NCI-H446 (cell line): ENCODE measurements around the gene NPW.
"Not testable (repeated sequence)": the region's sequence is repeated elsewhere in the genome, so short reads cannot be mapped to it uniquely, and the experiment has no call there.

ENCODE experiments used
- DNase-seq, 2 experiments: peaks; one replicate each; lab custom pipeline; 2025; lab: John Stamatoyannopoulos, UW

NPW gene

DNA sequence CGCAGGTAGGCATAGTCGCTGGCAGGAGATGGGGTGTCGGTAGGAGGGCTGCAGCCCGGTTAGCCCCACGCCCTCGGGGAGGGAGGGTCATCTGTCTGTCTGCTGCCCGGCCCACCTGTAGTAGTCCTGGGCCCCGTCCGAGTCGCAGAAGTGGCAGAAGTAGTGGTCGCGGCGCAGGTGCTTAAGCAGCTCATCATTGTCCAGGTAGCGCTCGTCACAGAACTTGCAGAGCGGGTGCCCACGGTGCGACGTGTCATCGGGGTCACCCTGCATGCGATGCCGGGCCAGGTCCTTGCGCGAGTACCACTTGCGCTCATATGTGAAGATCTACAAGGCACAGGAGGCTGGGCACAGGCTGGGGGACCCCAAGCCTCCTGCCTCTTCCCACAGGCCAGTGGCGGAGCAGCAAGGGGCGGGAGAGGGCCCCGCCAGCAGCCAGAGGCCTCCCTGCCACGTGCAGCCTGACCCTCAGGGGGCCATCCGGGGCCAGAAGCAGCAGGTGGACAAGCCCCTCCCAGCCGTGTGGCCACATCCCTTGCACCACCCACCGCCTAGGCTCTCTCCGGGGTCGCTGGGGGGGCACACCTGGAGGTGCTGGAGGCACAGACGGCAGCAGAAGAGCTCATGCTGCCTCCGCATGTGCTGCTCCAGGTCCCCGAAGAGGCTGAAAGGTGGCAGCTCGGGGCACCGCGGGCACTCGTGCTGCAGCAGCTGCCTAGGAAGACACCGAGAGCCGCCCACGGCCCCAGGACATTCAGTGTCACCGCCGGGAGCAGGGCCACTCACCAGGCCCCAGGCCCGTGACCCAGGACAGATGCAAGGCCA, 17.0 kb upstream of the NPW start:
- no peak for DNase-seq

DNA sequence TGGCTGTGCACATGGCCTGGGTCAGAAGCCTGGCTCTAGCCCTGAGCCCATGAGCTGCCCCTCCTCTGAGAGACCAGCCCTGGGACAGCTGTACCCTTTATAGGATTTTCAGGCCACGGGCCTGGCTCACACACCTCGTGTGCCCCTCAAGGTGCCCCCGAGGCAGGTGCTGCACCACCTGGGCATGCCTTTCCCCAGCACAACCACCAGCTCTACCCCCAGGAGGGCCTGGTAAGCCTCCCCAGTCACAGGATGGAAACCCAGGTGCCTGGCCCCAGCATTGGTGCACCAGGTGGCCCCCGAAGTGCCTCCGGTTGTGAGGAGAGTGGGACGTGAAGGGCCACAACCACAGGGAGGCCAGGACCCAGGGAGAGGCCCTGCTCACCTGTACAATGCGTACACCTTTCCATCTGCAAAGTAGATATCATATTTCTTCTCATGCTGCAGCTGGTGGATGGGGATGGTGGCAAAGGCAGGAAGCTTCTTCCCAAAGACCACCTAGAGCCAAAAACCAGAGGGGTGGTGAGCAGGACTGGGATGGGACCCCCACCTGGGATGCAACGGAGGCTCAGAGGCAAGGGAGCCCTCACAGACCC, 16.3 kb upstream of the NPW start:
- no peak for DNase-seq

DNA sequence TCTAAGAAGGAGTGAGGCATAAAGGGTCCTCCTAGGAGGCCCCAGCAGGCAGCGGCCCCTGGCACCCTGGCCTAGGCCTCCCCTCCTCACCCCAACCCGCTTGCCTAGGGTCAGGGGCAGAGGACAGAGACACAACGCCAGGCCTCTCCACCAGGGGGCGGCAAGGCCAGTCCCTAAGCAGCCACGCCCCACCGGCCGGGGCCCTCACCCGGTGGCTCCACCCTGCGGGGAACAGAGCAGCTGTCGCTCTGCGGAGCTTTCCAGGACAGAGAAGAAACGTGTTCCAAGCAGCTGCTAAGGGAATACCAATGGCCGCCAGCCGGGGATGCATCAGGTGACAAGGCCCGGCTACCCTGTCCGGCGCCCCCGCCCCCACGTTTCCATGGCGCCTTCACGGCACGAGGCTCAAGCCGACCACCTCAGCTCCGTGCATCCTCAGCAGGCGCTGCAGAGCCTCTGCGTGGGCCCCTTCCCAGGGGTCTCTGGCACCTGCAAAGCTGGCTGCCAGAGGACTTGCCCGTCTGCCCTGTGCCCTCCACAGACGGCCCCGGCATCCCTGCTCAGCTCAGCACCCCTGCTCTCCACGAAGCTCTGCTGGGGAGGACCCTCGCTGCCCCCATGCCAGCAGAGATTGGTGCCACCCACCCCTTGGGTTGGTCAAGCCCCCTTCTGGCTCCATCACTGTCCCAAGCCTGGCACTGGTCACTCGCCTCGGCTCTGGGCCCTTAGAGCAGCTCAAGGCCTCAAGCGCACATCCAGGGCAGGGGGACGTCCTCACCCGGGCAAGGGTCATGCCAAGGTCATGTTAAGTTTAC, 15.6 kb upstream of the NPW start:
- peak; percentile 88 to 95 for DNase-seq

DNA sequence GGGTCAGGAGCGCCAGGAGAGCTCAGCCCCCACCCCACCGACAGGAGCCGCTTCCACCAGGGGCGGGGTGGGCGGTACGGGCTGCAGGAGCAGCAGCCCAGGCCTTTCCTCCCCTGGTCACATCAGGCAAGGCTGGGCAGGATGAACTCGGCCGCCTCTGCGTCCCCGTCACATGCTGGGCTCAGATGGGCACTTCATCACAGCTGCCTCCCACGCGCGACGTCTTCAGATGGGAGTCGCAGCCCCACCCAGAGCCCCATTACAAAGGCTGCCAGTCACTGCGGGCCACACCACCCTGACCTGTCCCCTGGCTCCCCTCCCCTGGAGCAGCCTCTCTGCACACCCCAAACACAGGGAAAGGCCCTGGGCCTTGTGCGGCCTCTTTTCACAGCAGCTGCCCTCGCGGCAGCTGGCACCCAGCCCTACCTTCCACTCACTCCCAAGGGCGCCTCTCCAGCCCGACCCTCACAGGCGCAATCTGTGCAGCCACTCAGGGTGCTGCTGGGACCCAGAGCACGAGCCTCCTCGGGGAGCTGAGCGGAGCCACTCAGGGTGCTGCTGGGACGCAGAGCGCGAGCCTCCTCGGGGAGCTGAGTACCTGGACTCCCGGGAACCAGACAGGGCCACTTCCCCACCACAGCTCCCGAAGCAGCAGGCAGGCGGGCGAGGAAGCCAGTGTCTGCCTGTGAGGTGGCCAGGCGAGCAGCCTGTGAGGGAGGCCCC, 14.6 kb upstream of the NPW start:
- no peak for DNase-seq

DNA sequence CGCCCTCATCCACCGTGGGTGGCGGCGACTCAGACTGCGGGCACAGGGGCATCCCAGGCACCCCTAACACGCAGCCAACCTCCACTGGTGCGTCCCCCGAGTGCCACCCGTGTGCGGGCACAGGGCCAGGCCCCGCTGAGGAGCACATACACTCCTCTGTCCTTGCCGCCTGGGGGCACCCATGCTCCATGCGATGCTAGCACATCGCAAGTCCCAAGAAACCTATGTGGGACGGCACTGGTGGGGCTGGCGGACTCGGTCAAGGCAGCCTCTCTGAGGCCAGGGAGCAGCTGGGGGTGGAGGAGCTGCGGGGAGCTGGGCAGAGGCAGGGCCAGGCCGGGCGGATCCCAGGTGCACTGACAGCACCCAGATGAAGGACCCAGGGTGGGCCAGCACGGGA, 13.9 kb upstream of the NPW start:
- peak in 1 of 2 experiments; percentile 57 for DNase-seq

DNA sequence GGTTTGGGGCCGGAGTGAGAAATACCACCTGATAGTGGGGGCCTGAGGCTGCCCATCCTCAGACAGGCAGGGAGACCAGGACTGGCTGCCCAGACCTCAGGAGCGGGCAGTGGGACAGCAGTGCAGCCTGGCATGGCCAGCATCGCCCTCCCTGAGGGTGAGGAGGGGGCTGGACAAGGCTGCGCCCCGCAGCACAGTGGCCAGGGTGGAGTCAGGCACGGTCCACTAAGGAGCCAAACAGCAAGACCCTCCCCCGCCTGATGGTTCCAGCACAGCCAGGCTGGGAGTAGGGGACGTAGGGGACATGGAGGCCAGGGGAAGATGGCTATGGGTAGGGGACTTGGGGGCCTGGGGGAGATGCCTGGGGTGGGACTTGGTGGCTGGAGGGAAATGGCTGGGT, 13.3 kb upstream of the NPW start:
- no peak for DNase-seq

DNA sequence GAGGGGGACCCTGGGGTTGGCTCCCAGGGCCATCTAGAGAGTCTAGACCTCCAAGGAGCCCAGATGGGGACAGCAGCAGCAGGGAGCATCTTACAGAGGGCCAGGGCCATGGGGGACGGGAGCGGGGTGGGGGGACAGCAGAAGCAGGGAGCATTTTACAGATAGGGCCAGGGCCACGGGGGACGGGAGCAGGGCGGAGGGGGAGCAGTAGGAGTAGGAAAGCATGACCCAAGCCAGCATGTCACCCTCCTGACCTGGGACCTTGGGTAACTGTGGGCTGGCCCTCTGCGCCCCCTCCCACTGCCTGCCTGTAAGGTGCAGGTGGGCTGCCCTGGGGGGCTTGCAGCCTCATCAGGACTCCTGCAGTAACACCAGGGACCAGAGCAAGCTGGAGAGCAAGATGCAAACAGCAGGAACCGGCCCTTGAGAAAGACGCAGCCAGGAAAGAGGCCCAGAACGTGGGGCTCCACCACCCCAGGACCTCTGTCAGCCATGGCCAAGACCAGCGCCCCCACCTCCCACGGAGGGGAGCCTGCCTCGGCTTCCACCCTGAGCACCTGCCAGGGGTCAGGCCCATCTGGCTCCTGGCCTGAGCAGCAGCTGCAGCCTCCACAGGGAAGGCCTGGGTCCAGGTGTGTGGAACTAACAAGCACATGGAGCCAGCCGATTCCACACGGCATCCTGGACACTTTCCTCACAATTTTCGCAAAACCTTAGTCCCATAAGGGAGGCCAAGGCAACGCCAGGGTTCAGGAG, 12.3 kb upstream of the NPW start:
- no peak for DNase-seq

DNA sequence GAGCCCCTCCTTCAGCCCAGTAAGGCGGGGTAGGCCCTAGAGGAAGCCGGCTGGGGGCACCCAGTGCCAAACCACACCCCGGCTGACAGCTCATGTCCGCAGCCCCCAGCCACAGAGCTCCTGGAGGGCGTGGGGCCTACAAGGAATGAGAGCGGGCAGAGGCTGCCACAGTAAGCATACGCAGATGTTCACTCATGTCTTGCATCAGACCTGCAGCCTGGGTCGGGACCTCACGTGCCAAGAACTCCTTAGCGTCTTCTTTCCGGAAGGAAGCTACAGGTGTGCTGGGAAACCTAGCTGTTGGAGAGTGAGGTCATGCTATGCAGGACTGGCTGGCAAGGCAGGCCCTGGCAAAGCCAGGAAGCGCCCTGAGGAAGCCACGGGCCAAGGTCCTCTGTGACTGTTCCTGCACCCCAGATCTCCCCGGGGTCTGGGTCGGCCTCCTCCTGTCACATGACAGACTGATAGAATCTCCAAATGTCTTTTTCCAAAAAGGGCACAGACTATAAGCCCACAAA, 11.5 kb upstream of the NPW start:
- DNase-seq = no peak

DNA sequence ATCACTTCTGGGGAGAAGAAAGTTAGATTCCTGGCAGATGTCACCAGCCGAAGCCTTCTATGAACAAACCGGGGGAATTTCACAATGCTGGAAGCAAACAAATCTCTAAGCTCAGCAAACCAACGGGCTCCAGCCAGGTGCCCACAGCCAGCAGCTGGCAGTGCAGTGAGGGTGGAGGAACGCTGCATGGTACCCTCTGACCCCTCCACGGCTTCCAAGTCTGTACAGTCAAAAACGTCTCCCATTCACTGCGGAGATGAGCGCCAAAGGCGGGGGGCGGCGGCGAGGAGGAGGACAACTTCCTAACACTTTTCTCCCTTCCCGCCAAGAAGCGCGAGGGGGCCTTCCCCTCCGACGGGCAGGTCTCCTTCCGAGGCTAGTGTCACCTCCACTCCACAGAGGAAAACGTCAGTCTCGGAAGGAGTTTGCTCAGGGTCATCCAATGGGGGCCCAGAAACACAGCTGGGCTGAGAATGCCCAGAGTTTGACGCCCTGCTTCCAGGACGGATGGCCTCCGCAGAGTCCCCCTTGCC, 10.9 kb upstream of the NPW start:
- no peak for DNase-seq

DNA sequence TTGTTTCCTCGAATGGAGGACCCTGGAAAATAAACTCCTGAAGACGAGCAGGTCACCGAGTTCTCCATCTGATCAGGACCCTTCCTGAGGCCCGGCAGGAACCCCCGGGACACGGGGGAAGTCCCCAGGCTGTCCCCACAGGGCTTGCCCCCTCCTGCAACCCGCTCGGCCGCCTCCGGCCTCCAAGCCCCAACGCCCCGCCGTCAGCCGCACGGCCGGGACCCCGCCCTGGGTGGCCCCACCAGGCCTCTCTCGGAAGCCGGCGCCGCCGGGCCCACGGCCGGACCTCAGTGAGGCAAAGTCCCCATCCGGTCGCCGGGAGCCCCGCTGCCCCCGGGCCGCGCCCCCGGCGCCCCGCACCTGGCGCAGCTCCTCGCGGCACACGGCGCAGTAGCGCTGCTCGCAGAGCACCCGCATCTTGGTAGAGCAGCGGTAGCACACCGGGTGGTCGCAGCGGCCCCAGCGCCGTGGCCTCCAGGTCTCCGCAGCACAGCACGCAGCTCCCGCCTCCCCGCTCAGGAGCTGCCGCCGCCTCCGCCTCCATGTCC, 10.3 kb upstream of the NPW start:
- DNase-seq = no peak

DNA sequence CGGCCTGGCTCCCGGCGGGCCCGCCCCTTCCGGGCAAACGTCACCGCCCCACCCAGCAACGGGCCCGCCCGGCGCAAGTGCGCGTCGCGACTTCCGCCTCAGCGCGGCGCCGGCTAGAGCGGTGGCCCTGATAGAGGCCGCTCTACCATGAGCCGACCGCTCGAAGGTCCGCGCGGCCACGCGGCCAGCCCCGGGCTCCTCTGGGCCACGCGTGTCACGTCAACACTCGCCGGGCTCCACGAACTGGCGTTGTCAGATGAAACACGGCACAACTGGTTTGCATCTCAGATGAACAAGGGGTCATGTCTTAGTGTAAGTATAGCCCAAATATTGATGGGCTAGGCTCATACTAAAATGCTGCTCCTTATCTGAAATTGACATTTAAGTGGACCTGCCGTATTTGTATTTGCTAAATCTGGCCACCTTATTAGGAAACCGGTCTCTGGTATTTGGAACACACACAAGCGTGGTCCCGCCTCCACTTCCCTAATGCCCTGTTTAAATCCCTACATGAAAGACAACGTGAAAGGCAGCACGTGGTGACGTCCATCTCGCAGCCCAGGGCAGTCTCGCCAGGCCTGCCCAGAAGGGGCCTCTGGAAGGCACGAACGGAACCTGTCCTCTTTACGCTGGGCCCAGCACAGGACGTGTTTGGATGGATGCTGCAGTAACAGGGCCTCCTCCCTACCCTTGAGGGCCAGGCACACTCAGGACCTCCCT, 9.6 kb upstream of the NPW start, which contains the start of gene ZNF598:
TSS of gene ZNF598 (minus strand) at position 31 of the 720 bp plus-strand sequence.
- peak; percentile 60 to 89 for DNase-seq

DNA sequence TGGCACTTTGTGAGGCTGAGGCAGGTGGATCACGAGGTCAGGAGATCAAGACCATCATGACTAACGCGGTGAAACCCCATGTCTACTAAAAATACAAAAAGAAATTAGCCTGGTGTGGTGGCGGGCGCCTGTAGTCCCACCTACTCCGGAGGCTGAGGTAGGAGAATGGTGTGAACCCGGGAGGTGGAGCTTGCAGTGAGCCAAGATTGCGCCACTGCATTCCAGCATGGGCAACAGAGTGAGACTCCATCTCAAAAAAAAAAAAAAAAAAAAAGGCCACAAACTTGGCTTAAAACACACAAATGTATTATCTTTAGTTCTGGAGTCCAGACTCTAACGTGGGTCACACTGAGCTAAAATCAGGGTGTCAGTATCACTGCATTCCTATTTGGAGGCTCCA, 7.9 kb upstream of the NPW start:
- not testable (repeated sequence) for DNase-seq

DNA sequence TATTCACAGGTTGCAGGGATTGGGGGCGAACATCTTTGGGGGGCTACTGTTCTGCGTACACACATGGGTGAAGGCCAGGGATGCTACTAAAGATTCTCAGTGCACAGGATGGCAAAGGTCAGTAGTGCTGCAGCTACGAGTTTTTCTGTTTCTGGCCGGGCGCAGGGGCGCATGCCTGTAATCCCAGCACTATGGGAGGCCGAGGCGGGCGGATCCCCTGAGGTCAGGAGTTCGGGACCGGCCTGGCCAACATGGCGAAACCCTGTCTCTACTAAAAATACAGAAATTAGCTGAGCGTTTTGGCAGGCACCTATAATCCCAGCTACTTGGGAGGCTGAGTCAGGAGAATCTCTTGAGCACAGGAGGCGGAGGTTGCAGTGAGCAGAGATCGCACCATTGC, 6.1 kb upstream of the NPW start:
- no peak for DNase-seq

DNA sequence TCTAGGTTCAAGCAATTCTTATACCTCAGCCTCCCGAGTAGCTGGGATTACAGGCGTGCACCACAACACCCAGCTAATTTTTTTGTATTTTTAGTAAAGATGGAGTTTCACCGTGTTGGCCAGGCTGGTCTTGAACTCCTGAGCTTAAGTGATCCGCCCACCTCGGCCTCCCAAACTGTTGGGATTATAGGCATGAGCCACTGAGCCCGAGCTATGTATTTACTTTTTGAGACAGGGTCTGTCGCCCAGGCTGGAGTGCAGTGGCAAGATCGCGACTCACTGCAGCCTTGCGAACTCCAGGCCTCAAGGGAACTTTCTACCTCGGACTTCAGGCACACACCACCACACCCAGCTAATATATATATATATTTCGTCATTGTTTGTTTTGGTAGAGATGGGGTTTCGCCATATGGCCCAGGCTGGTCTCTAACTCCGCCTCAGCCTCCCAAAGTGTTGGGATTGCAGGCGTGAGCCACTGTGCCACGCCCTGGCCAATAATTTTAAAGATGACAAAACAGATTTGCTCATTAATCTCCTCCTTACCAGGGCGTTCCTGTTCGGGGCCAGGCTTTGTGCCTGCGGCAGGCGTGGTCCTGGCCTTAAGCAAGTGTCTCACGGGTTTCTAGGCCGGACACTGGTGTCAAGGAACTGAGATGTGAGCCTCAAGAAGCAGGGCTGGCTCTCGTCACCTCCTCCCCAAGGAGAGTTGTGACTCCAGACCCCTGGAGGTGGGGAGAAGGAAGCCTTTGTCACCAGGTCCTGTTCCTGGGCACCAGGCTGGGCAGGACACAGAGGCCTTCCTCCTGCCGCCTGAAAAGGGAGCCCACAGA, 4.3 kb upstream of the NPW start:
- no peak for DNase-seq

DNA sequence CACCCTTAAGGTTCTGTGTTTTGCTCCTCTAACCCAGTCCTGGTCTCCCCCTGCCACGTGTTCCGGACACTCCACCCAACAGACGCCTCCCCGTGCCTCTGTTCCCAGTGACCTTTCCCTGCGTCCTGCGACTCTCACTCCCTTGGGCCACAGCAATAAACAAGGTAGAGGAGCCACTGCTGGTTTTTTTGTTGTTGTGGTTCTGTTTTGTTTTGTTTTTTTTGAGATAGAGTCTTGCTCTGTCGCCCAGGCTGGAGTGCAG, 3.7 kb upstream of the NPW start:
- no peak for DNase-seq

DNA sequence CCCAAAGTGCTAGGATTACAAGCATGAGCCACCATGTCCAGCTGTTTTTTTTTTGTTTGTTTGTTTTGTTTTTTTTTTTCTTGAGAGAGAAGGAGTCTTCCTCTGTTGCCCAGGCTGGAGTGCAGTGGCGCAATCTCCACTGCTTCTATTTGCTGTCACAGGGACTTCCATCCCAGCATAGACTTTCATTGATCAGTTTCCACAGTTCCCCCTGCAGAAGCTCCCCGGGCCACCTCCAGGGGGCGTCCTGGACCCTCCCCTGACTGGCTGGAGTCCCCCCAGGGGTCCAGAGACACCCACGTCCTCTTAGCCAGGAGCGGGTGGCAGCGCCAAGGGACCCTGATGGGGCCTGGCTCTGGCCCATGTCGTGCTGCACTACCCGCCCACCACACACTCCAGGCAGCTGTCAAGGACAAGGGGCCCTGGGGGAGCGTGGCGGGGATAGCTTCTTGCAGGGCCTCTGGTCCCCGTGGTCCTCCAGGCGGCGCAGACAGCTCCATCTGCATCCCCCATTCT, 3.1 kb upstream of the NPW start:
- DNase-seq = no peak

DNA sequence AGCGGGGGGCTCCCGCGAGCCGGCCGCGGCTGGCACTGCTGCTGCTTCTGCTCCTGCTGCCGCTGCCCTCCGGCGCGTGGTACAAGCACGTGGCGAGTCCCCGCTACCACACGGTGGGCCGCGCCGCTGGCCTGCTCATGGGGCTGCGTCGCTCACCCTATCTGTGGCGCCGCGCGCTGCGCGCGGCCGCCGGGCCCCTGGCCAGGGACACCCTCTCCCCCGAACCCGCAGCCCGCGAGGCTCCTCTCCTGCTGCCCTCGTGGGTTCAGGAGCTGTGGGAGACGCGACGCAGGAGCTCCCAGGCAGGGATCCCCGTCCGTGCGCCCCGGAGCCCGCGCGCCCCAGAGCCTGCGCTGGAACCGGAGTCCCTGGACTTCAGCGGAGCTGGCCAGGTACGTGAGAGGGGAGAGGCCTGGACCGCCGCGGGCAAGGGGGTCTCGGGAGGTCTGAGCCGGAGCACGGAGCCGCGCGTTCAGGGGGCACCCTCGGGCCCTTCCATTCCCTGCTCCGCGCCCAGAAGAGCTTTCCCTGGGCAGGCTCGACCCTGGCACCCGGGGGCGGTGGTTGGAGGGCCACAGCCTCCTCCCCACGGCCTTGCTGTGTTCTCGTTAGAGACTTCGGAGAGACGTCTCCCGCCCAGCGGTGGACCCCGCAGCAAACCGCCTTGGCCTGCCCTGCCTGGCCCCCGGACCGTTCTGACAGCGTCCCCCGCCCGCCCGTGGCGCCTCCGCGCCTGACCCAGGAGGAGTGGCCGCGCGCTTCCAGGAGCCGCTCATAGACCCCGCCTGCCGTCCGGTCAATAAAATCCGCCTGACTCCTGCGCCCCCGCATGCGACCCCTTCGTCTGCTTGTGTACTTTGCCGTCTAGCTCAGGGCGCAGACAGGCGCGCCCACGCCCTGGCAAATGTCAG, 591 bp downstream of the NPW start:
- no peak for DNase-seq

DNA sequence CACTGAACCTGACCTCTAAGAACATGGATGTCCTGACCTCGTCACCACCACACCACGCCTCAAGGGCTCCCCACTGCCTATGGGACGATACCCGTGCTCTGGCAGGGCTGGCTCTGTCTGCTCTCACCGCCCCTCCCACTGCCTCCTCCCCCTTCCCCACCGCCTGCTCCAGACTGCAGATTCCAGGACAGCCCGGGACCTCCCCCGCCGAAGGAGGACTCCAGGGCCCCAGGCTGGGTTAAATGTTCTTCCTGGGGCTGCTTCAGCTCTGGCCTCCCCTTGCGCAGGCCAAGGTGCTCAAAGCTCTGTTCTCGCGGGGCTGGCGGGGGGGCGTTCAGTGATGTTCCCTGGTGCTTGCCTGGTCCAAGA, 3.1 kb downstream of the NPW start:
- peak in 1 of 2 experiments; percentile 68 for DNase-seq
